ENCODE measurements around the gene DERL3.

DNA sequence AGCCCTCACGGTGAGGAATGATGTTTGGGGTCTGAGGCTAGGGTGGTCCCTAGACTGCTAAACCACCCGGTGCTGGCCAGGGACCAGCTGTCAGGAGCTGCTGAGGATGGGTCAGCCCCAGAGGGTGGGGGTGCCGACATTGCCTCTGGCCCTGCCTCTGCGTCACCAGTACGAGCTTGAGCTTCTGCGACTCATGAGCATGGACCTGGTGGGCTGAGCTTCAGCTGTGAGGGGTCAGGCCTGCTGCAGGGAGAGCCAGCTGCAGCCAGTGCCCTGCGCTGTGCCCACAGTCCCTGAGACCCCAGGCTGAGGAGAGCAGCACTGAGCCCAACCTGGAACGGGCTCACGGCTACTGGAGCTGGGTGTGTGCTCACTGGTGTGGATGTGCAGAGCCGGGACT lies 7.0 kb downstream of the DERL3 start:
- TF ChIP-seq POLR2A (IDR thresholded peaks at IDR 0.05) (no peak), CTCF (IDR thresholded peaks at IDR 0.05) (no peak)

All from adrenal gland (tissue), 5 donors.